Loucy (cell line): ENCODE results near the gene SLAMF7.

Source experiments
- EZH2phosphoT487 ChIP-seq: fragments of 200-600 bp; IDR thresholded peaks from 2 replicates; pipeline ENCODE4 v1.6.1; 2018; ENCODE audit warnings: antibody characterized with exemption, mild to moderate bottlenecking, moderate library complexity, borderline replicate concordance
- TF ChIP-seq, protein P1 (sequence below): fragments of 200-600 bp; sonication (generic); conservative IDR thresholded peaks from 2 replicates; pipeline ENCODE4 v1.5.1; 2014; ENCODE audit warnings: mild to moderate bottlenecking, antibody characterized with exemption, low read length

- TF ChIP-seq, protein P1, sequence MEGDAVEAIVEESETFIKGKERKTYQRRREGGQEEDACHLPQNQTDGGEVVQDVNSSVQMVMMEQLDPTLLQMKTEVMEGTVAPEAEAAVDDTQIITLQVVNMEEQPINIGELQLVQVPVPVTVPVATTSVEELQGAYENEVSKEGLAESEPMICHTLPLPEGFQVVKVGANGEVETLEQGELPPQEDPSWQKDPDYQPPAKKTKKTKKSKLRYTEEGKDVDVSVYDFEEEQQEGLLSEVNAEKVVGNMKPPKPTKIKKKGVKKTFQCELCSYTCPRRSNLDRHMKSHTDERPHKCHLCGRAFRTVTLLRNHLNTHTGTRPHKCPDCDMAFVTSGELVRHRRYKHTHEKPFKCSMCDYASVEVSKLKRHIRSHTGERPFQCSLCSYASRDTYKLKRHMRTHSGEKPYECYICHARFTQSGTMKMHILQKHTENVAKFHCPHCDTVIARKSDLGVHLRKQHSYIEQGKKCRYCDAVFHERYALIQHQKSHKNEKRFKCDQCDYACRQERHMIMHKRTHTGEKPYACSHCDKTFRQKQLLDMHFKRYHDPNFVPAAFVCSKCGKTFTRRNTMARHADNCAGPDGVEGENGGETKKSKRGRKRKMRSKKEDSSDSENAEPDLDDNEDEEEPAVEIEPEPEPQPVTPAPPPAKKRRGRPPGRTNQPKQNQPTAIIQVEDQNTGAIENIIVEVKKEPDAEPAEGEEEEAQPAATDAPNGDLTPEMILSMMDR, result no peak
- TF ChIP-seq EZH2phosphoT487, result no peak
Observed at GRCh38 chr1:160761886-160762285, 22.8 kb downstream of the SLAMF7 start.
